Erythroblast (primary cell): ENCODE measurements around the gene DENND6A.

Source experiments
- GATA1 ChIP-seq: IDR thresholded peaks from 2 replicates; pipeline ENCODE4 v1.6.1; 2011; ENCODE audit warnings: low read depth, mild to moderate bottlenecking, control low read depth, low read length, moderate library complexity
- POLR2A ChIP-seq: IDR thresholded peaks from 2 replicates; pipeline ENCODE4 v1.6.1; 2011; ENCODE audit warnings: mild to moderate bottlenecking, low read length

DNA sequence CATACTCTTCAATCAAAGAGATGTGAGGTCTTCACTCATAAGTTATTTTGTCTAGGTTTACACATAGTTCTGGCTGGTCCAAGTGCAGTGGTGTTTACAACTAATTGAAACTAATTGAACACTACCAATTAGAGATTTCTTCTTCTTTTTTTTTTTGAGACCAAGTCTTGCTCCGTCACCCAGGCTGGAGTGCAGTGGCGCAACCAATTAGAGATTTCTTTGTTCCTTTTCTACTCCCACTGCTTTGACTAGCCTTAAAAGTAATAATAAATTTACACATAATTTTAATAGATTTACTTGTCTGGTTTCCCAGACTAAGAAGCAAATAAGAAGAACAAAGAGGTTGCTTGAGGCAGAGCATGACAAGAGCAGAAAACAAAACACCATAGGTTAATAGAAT, 6.7 kb upstream of the DENND6A start:
- TF ChIP-seq POLR2A (no peak), GATA1 (no peak)
